ENCODE results near the gene COPB2. TPM values are rescaled to one million over a fixed set of nuclear protein-coding genes. Genes with fewer than 3 reads are reported as not detected.

The COPB2 gene
- total RNA-seq, 4 donors from 2014 or later: 46.7 to 59.3 (median 51.2) TPM

DNA sequence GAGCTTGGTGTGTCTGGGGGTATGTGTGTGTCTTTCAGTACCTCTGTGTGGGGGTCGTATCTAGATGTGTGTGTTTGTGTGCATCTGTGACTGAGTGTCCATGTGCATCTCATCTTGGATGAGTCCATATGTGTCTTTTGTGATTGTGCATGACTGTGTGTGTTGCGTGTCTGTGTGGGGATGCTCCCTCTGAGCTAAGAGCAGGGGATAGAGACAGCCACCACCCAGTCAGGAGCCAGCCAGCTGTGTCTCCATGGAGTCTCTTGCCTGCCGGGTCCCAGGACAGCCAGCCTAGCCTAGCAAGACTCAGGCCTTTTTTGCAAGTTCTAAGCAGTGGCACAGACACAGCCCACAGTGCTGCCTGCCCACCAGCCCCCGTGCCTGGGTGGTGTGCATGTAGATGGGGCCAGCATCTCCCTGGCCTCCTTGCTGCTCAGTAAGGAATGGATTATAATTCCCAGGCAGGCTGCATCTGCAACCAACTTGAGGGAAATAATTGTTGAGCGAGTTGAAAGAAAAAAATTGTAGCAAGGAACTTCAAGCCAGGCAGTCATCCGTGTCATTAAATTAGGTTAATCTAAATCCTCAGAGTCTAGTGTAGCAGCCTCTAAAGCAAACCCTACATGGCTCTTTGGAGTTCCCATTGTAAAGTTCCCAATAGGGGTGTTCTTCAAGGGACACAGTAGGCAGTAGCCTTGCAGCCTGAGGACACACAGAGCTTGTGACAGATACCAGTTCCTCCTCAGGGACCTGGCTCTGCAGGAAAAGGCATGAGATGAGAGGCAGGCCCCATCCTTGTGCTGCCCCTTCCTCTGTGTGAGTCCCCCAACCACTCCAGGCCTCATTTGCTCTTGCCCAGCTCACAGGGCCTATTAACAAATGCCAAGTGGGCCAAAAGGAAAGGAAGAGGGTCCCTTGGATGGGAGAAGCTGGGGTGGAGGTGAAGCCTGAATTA, 81.6 kb downstream of the COPB2 start:
- TF ChIP-seq, protein P1, sequence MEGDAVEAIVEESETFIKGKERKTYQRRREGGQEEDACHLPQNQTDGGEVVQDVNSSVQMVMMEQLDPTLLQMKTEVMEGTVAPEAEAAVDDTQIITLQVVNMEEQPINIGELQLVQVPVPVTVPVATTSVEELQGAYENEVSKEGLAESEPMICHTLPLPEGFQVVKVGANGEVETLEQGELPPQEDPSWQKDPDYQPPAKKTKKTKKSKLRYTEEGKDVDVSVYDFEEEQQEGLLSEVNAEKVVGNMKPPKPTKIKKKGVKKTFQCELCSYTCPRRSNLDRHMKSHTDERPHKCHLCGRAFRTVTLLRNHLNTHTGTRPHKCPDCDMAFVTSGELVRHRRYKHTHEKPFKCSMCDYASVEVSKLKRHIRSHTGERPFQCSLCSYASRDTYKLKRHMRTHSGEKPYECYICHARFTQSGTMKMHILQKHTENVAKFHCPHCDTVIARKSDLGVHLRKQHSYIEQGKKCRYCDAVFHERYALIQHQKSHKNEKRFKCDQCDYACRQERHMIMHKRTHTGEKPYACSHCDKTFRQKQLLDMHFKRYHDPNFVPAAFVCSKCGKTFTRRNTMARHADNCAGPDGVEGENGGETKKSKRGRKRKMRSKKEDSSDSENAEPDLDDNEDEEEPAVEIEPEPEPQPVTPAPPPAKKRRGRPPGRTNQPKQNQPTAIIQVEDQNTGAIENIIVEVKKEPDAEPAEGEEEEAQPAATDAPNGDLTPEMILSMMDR (IDR thresholded peaks at IDR 0.05): no peak
- TF ChIP-seq POLR2A (IDR thresholded peaks at IDR 0.05) (no peak), EP300 (IDR thresholded peaks at IDR 0.05) (no peak), POLR2AphosphoS5 (IDR thresholded peaks at IDR 0.05) (no peak)
- Histone ChIP-seq H3K9me3 (no peaks in the 10 kb centered on the region), H3K27me3 (peaks cover 1% of the 10 kb centered on the region), H3K4me1 (peaks cover 2% of the 10 kb centered on the region), H3K27ac (no peak overlapping the region), H3K36me3 (no peaks in the 10 kb centered on the region), H3K4me3 (no peak overlapping the region)
- WGBS: 84% methylated on average over 5 of the region's 6 CpGs
- no peak for DNase-seq (ENCODE audit: low spot score in 2 of 2)

Other genes with a start within 250 kb of the COPB2 start
- gene MRPS22, start 45.6 kb downstream of the COPB2 start, total RNA-seq: 10 to 100 TPM; 44.0 to 51.0 (median 46.8) TPM
- gene RBP2, start 86.9 kb upstream of the COPB2 start, total RNA-seq: not detected
- 10 to 100 TPM in 2 of 4 donors, 1 to 10 TPM in 2; 5.6 to 36.2 (median 13.4) TPM for gene RBP1, start 150.1 kb upstream of the COPB2 start, total RNA-seq